Right ventricle myocardium superior (tissue), 1 donor: ENCODE results near the gene SFTA2. TPM values are rescaled to one million over a fixed set of nuclear protein-coding genes. Genes with fewer than 3 reads are reported as not detected.
"Not testable (repeated sequence)": the region's sequence is repeated elsewhere in the genome, so short reads cannot be mapped to it uniquely, and the experiment has no call there.

Source experiments
- ATAC-seq: fragments of 200-7000 bp; cut with Tn5 transposase; one replicate; pipeline ENCODE4 v1.9.1; 2020; ENCODE audit warnings: mild to moderate bottlenecking; ENCODE audit not compliant: poor library complexity
- DNase-seq: peaks from one replicate; pipeline ENCODE4 v3.0.0-alpha.2; 2020
- intact Hi-C: fragments of 100-400 bp; cut with DNase I; formaldehyde crosslinking; loops from one replicate; pipeline ENCODE4 v1.11.2; 2022
- total RNA-seq: library from RNA; stranded (reverse); fragmentation: NEBNext Ultra II Directional; extraction: Animal tissue kit (Norgen Biotek cat#: 25700); gene quantifications from one replicate; pipeline ENCODE4 v1.2.1, GENCODE V29; 2021
- donor health status: DM: no; HTN: yes; CAD: no; lungs with severe emphysema.

SFTA2 gene
- total RNA-seq, 1 donor from 2014 or later = not detected

DNA sequence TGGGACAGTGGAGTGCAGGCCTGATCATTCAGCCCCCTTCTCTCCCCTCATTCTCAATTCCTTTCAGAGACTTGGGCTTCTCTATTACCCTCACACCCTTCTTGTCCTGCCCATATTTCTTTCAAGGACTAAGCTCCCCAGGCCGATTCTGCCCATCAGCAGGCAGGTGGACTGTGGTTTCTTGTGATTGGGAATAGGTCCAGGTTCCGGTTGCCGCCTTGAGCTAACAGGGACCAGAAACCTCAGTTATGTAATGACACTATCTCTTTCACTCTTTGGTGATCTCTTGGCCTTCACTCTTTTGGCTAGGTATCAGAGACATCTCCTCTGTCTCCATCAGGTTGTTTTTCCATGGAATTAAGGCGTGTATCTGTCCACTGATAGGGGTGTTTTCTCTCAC lies 15.3 kb upstream of the SFTA2 start:
- ATAC-seq (no peak), DNase-seq (no peak)
- intact Hi-C loops = no loop called here

DNA sequence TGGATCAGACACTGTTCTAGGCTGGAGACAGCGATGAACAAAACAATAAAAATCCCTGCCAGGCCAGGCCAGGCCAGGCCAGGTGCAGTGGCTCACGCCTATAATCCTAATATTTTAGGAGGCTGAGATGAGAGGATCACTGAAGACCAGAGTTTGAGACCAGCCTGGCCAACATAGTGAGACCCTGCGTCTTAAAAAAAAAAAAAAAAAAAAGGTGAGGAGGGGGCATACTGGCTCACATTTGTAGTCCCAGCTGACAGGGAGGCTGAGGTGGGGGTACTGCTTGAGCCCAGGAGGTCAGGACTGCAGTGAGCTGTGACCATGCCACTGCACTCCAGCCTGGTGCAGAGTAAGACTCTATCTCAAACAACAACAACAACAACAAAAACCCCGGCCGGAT lies 13.3 kb upstream of the SFTA2 start:
- DNase-seq = no peak
- ATAC-seq = no peak
- intact Hi-C loops = no loop called here

DNA sequence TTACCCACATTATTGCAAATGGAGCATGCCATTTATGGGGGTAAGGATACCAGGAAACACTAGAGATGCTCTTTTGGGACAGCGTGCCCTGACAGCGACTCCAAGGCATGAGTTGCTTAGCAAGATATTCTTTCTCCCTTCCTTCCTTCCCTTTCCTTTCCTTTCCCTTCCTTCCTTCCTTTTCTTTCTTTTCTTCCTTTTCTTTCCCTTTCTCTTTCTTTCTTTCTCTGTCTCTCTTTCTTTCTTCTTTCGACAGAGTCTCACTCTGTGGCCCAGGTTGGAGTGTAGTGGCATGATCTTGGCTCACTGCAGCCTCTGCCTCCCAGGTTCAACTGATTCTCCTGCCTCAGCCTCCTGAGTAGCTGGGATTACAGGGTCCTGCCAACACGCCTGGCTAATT lies 12.1 kb upstream of the SFTA2 start:
- ATAC-seq = no peak
- intact Hi-C loops = no loop called here
- DNase-seq = no peak

DNA sequence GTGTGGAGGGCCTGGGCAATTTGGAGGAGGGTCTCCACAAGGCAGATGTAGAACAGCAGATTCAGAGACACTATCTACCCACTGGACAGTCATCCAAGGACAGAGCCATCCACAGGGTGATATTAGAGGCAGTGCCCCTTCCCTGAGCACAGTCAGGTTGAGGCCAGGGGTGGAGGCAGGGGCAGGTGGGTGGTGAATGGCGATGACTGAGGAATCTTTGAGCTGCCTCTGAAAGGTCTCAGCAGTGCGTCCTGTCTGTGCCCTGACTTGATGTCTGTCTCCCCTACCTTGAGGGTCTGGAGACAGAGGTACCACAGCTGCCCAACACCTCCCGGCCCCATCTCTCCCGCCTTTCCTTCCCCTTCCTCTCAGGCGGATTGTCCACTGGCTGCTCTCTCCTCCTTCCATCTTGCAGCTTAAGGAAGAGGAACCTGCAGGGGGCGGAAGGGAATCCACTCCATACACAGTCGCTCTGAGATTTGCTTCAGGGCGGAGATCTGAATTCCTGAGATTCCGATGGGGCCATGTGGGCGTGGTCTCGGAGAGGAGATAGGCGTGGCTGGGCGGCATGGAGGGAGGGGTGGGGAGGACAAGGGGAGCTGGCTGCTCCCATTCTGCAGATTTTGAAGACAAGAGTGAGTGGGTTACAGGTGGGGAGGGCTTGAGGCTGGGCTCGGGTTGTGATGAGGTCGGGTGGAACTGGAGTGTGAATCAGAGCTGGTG lies 10.5 kb upstream of the SFTA2 start:
- intact Hi-C loops = no loop called here
- peak; percentile 77 for DNase-seq
- peak; percentile 88 for ATAC-seq

DNA sequence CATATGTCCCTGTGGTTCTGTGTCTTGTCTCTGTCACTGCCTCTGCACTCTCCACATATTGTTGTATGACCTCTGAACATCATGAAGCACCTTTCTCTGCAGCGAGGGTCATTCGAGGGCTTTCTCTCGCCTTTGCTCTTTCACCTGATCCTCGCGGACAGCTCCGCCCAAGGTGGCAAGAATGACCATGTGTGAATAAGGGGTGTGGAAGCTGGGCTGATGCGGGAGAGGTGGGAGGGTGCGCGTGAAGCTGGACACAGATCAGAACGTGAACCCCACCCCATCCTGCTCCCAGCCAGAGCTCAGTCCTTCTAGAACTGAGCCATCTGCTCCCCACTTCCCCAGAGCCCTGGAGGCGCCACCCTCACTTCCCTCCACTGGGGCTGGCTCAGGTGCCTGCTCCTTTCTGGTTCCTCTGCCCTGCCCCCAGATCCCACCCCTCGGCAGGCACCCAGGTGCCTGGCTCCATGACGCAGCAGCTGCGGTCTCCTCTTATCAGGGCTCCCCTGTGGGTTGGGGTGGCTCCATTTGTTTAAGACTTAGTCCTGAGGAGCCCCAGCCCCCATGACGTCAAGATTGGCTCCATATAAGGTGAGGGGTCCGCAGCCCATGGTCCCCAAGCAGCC lies 8.5 kb upstream of the SFTA2 start, which contains the start of gene MUCL3:
MUCL3 (plus strand) TSS at position 613 of the 626 bp plus-strand sequence. CDS start 27 bp downstream, outside the sequence.
- intact Hi-C loops = no loop called here
- ATAC-seq (no peak), DNase-seq (no peak)

DNA sequence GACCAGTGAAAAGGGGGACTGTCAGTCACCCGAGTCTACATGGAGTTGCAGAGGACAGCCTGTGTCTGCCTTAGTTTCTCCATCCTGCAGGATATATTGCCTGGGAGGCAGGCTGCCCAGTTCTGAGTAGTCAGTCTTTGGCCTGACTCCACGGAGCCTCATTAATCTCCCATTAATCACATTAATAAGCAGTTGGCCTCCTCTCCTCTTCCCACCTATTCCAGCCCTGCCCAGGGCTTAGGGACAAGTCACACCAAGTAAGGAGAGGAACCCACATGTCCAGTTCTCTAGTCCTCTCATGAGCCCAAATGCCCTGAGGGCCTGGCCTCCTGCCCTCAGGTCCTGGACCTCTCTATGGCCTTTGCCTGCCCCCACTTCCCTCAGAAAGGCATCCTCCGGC lies 7.5 kb upstream of the SFTA2 start:
- no peak for DNase-seq
- intact Hi-C loops = no loop called here
- ATAC-seq = no peak

DNA sequence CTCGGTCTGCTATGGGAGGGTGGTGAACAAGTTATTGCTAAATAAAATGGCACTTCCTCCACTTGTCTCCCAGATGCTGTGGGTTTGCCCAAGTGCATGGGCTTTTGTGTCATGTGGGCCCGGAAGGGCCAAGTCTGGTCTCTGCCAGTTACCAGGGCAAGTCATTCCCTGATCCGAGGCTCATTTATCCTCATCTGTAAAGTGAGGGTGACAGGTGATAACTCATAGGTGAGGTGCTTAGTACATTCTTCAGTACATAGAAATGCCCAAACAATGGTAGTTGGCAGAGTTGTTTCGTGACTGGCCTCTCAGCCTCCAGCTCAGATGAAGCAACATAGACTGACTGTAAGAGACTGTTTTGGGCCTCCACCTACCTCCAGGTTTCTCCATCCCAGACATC lies 6.8 kb upstream of the SFTA2 start:
- no peak for DNase-seq
- no peak for ATAC-seq
- intact Hi-C loops = no loop called here

DNA sequence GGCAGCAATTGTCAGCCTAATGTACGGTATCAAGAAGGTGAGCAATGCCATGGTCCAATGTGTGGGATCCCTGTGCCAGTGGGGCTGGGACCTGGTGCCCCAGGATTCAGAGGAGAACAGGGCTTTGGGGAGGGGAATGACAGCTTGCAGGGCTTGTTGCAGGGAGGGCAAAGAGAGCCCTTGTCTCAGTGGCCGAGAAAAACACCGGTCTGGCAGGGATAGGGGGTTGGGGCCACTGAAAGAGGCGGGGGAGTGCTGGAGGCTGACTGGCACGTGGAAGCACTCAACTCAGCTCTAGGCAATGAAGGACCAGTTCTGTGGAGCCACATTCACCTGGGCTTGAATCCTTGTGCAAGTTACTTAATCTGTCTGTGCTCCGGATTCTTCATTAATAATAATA lies 5.3 kb upstream of the SFTA2 start:
- DNase-seq (no peak), ATAC-seq (no peak)
- intact Hi-C loops = no loop called here

DNA sequence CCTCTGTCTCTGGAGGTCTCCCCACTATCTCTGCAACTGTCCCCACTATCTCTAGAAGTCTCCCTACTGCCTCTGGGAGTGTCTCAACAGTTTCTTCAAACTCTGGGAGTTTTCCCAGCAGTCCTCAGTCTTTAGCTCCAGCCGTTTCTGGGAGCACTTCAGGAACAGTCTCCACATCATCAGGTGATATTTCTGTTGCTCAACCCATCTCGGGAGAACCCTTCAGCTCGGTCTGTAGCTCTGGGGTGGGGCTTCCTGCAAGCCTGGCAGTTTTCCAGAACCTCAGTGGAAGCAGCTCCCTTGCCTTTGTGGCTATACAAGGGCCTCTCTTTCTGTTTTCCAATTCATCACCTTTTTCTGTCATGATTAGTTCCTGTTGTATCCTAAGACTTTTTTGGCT lies 3.0 kb upstream of the SFTA2 start:
- no peak for DNase-seq
- no peak for ATAC-seq
- intact Hi-C loops = no loop called here

DNA sequence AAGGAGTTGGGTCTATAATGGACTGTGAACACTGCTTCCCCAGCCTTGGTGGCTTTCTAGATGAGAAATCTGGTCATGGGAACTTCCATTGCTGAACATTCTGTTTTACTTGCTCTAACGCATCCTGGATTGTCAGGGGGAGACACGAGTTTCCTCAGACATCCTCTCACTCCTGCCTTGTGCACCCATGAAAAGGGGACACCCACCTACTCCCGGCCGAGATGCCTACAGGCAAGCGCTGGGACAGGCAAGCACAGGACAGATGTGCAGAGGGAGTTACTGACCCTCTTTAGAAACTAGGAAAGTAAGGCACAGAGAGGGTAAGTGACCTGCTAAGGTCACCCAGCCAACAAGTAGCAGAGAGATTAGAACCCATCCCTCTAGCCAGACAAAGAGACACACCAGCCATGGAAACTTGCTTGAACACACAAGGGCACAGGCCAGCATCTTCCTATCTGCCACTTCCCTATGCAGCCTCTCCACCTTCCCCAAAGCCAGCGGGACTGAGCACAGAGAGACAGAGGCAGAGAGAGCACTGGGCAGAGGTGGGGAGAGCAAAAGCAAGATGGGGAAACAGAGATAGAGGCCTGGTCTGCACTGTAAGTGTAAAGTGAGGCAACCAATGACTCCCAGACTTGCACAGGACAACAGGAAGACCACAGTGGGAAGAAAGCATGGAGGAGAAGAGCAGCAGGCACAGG lies 845 bp upstream of the SFTA2 start:
- intact Hi-C loops = no loop called here
- DNase-seq (no peak), ATAC-seq (no peak)

DNA sequence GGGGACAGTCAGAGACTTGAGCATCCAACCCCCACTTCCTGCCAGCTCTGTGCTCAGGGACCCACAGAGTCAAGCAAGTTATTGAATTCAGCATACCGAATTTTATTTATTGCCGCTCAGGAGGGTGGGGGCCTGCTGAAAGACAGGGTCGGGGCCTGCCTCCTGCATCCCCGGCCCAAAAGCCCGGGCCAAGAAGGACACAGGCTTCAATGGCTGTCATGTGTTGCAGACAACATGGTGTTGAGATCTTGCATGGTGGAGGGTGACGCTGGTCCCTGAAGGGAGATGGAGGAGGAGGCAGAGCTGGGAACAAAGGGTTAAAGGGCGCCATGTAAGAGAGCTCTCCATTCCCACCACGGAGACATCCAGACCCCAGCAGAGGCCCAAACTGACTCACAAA lies 698 bp downstream of the SFTA2 start:
- DNase-seq (no peak), ATAC-seq (no peak)
- intact Hi-C loops = no loop called here

DNA sequence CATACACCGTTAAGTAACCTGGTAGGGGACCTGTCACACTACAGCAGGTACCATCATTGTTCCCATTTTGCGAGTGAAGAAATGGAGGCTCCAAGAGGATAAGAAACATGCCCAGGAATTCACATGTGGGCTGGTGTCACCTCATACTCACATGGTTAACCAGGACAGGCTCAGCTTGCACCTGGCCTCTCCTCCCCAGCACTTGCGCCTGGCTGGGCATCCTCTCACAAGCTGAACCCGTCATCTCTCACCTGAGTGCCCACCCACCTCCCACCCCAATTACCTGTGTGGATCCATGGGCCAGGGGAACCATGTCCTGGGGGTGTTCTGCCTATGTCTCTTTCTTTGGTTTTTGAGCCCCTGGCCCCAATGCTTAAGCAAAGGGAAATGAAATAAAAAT lies 1.5 kb downstream of the SFTA2 start:
- ATAC-seq (no peak), DNase-seq (no peak)
- intact Hi-C loops = no loop called here

DNA sequence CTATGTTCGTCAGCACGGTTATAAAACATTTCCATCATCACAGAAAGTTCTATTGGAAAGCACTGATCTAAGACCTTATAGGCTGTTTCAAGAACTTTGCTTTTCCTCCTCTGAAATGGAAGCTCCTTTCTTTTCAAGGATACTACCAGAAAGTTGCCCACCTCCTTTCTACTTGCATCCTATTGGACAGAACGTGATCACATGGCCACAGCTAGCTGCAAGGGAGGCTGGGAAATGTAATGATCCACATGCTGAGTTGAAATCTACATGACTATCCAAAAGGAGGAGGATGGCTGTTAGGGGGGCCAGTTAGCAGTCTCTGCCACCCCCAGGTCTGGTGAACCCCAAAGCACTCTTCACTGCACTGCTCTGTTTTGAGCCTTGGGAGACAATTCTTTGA lies 3.3 kb downstream of the SFTA2 start:
- intact Hi-C loops = no loop called here
- ATAC-seq = no peak
- DNase-seq = no peak

DNA sequence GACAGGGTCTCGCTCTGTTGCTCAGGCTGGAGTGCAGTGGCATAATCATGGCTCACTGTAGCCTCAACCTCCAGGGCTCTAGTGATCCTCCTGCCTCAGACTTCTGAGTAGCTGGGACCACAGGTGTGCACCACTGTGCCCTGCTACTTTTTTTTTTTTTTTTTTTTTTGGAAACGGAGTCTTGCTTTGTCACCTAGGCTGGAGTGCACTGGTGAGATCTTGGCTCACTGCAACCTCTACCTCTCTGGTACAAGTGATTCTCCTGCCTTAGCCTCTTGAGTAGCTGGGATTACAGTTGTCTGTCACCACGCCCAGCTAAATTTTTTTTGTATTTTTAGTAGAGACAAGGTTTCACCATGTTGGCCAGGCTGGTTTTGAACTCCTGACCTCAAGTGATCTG lies 4.9 kb downstream of the SFTA2 start:
- intact Hi-C loops, DNase-seq, ATAC-seq: not testable (repeated sequence)

DNA sequence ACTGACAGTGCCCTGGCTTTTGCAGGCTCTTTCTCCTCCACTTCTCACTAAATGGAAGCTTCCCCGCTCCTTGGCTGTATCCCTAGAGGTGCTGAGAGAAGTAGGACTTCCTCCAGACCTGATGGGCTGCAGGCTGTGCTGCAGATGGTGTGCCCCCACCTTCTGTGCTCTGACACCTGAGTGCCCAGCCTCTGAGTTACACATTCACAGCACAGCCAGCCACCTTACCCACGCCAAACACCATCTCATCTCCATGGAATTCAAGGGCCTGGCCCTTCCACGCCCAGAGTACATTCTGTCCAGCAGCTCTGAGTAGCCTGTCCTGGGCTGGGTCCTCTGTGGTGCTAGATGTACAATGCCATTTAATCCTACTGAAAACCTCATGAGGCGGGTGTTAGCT lies 5.3 kb downstream of the SFTA2 start:
- intact Hi-C loops = no loop called here
- ATAC-seq (peak; percentile 80), DNase-seq (peak; percentile 59)

DNA sequence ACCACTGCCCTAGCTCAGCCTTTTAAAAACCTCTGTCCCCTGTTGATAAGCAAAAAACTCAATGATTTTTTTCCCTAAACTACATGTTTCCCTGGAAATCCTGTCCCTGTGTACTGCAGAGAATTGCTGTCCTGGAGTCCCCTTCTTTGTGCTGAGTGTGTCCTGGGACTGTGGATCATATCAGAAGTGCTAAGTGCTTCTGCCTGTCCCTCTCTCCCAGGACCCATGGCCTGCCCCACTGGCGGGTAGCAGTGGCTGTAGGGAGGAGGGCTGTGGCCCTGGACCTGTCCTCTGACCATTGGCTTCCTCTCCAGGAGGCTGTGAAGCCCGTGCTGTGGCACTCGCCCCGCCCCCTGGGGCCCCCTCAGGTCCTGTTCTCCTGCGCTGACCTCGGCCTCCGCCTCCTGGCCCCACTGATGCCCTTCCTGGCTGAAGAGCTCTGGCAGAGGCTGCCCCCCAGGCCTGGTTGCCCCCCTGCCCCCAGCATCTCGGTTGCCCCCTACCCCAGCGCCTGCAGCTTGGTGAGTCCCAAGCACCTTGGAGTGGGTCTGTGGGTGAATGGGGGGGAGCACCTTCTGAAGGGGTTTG lies 7.8 kb downstream of the SFTA2 start:
- peak; percentile 73 for ATAC-seq
- intact Hi-C loops = not testable (repeated sequence)
- DNase-seq = peak; percentile 46

DNA sequence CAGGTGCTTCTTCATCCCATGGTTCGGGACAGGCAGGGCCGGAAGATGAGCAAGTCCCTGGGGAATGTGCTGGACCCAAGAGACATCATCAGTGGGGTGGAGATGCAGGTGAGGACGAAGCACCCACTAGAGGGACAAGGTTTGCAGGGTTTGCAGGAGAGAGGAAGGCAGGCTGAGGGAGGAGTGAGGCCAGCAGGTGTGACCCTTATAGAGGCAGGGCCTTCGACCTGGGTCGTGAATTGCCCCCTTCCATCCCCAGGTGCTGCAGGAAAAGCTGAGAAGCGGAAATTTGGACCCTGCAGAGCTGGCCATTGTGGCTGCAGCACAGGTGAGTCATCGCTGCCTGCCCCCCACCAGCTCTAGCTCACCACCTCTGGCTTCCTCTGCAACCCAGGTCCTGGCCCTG lies 9.5 kb downstream of the SFTA2 start:
- no peak for ATAC-seq
- intact Hi-C loops = no loop called here
- peak; percentile 20 for DNase-seq

DNA sequence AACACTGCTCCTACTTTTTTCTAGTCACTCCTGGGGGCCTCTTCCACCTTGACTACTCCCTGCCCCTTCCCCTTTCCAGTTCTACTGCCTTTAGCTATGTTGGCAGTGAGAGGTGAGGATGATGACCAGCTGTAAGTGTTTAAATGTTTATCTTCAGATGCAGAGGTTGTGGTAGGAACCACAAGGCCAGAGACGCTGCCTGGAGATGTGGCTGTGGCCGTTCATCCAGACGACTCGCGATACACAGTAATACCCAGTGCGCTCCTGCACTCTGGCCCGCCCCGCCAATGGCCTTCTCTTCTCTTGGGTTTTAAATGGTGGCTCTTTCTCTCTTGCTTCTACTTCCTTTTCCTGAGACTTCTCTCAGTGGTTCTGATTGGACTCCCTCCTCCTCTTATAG lies 13.3 kb downstream of the SFTA2 start:
- peak; percentile 33 for DNase-seq
- no peak for ATAC-seq
- intact Hi-C loops = loop anchor here (5.0 to 10.0 kb wide), 2 partner anchors 126 to 149 kb away; no protein-coding TSS in a partner anchor

DNA sequence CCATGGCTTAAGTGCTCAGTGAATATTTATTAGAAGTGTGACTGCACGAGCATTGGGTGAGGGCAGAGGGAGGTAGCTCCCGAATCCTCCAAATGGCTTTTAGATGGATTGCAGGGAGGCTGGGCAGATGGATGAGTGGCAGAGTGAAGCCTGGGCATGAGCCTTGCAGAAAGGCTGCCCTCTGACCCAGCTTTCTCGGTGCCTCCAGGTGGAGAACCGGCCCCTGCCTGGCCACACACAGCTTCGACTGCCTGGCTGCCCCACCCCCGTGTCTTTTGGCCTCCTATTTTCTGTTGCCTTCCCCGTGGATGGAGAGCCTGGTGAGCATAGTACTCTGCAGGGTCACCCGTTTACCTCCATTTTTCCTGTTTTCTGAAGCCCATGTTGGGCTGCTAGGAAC lies 14.5 kb downstream of the SFTA2 start:
- ATAC-seq (no peak), DNase-seq (peak; percentile 29)
- intact Hi-C loops = loop anchor here (5.0 to 10.0 kb wide), 2 partner anchors 127 to 150 kb away; no protein-coding TSS in a partner anchor
